ENCODE measurements around the gene CD4. TPM values are rescaled to one million over a fixed set of nuclear protein-coding genes. Genes with fewer than 3 reads are reported as not detected.

The CD4 gene
- total and polyA plus RNA-seq, 10 of the 15 experiments (the other 5 are each of a cell fraction or from before 2014, with no cell fraction given): 0.24 to 1.6 (median 0.69) TPM

DNA sequence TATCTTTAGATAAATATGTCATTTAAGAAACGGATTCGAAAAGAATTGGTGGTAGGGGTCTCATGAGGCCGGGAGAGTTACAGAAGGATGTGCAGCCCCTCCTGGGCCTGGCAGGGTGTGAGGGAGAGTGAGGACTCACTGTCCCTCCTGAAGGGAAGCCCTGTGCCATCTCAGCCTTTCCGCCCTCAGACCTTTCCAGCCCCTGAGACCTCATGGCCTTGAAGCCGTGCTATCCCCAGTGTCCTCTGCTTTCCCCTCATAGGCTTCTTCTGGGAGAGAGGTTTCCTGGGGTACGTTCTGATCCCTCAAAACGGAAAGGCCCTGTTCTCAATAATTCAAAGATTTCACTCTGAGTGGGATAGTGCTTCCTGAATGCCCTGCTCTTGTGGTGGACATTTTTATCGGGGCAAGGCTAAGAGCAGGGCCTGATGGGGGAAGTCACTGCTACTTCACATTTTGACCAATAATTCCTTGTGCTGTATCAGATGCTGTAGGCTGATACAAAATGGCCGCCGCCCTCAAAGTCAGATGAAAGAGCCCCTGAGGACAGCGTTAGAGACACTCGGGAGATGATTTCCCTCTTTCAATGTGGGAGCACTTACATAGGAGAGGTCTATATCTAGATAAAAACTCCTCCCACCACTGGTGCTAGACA is 1.3 kb downstream of the CD4 start:
- BruUV-seq (replicated peaks): no TSS peak

More for the DNA sequence above, 1.3 kb downstream of the CD4 start:
- Histone ChIP-seq H3K9me3 (replicated peaks; ENCODE audit: control insufficient read depth, insufficient read depth, low read length) (no peaks in the 10 kb centered on the region), H3K9ac (ENCODE audit: control insufficient read depth, insufficient read depth, low read length) (no peak overlapping the region), H3K27me3 (replicated peaks in 1 of 2; ENCODE audit: control insufficient read depth in 2 of 2, insufficient read depth in 2 of 2, low read length in 1 of 2) (no peaks in the 10 kb centered on the region), H4K20me1 (ENCODE audit: control insufficient read depth, insufficient read depth) (no peaks in the 10 kb centered on the region), H3K4me1 (ENCODE audit: control insufficient read depth, insufficient read depth, low read length) (peaks cover 15% of the 10 kb centered on the region), H3K36me3 (ENCODE audit: control insufficient read depth in 2 of 2, insufficient read depth in 2 of 2, low read length in 1 of 2) (no peaks in the 10 kb centered on the region), H2AFZ (ENCODE audit: control insufficient read depth, low read depth, low read length) (no peak overlapping the region), H3K4me2 (ENCODE audit: control insufficient read depth, insufficient read depth) (no peak overlapping the region), H3K79me2 (ENCODE audit: control insufficient read depth, insufficient read depth, low read length) (no peaks in the 10 kb centered on the region), H3K27ac (ENCODE audit: control insufficient read depth, insufficient read depth) (no peak overlapping the region), H3K4me3 (no peak overlapping the region)
- WGBS (ENCODE audit: insufficient coverage, insufficient replicate concordance, low lambda C conversion rate, missing lambda C conversion rate): 66% methylated on average over 12 of the region's 12 CpGs
- ATAC-seq (no peak), FAIRE-seq (no peak), DNase-seq (ENCODE audit: low read depth, low spot score) (no peak)
- ChIA-PET POLR2A (interaction anchor here (2.5 kb wide), 1 partner anchor 10 kb away, joined by 5 read pairs; no protein-coding TSS in a partner anchor), CTCF (interaction anchor here (0.9 to 1.5 kb wide), 4 partner anchors 9 to 35 kb away, joined by 3 to 5 read pairs (median 4); partner anchors contain the start of gene PTMS), SMC1A (ENCODE audit: uncharacterized antibody, unreplicated experiment) (interaction anchor here (1.0 kb wide), 1 partner anchor 16 kb away, joined by 3 read pairs; no protein-coding TSS in a partner anchor), RAD21 (ENCODE audit: unreplicated experiment) (no interaction called here)
- intact Hi-C loops (cut with micrococcal nuclease; ENCODE audit: unreplicated experiment): no loop called here
- in situ Hi-C loops (cut with MboI): no loop called here
- peak; percentile 79; the same call in 1 of the 2 replicates for TF ChIP-seq YY1 (IDR thresholded peaks at IDR 0.05; ENCODE audit: low read depth, low read length)
- TF ChIP-seq ELK1 (IDR thresholded peaks at IDR 0.05; ENCODE audit: low read depth, low read length): no peak

All from GM12878 (cell line).